Stimulated activated CD4-positive, alpha-beta T cell treated with anti-CD3 and anti-CD28 coated beads, Interleukin-12 subunit alpha, Interleukin-12 subunit beta, amount 100 ng/mL, for 4 hours (primary cell): Measurements from ENCODE around the gene PCDH9.

Source experiments
- DNase-seq: peaks from one replicate; pipeline ENCODE4 v3.0.0-alpha.2; 2020

PCDH9 gene

GRCh38 chr13:67229481-67230403 lies at the start of gene PCDH9:
TSS of gene PCDH9 (minus strand) at chr13:67230336. CDS start at chr13:67228440, 1,896 bp downstream.
- DNase-seq = no peak

GRCh38 chr13:67278235-67278634 lies 48.1 kb upstream of the PCDH9 start:
- no peak for DNase-seq

DNA sequence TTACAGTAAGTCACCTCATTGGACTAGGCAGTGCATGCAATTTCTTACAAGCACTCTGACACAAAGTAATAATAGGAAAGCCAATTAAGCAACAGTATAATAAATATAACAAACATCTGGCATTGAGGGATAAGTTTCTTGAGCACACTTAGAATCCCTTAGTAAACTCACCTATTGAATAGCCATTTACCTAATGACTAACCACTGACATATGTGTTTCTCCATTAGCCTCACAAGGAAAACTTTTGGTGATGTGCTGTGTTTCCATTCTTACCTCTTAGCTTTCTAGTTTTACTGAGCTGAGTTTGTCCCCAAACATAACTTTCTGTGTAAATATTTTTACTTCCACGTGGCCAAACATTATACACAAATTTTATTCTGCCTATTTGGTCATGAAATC lies 47.4 kb upstream of the PCDH9 start:
- DNase-seq = no peak

- no peak for DNase-seq
These were observed 45.3 kb upstream of the PCDH9 start for GRCh38 chr13:67275351-67275960.

DNA sequence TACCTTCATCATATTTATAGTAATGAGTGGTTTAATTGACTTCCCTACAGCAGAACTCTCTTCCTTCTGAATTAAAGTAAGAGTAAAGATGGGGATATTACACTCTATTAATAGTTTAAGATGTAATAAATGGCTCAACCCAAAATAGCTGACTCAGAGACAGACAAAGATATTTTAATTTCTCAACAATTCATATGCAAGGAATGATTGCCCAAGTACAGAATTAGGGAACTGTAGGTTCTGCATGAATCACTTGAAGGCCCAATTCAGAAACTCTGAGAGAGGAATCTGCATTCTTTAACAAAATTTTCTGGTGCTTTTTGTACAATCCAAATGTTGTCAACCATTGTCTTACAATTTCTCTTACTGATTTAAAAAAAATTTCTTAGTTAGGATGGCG lies 42.9 kb upstream of the PCDH9 start:
- DNase-seq = no peak

GRCh38 chr13:67267136-67267535 lies 37.0 kb upstream of the PCDH9 start:
- no peak for DNase-seq

DNA sequence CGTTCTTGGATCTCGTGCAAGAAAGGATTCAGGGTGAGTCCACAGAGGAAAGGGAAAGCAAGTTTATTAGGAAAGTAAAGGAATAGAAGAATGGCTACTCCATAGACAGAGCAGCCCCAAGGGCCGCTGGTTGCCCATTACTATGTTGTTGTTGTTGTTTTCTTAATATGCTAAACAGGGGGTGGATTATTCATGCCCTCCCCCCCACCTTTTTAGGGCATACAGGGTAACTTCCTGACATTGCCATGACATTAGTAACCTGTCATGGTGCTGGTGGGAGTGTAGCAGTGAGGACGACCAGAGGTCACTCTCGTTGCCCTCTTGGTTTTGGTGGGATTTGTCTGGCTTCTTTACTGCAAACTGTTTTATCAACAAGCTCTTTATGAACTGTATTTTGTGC lies 29.1 kb upstream of the PCDH9 start:
- no peak for DNase-seq

DNA sequence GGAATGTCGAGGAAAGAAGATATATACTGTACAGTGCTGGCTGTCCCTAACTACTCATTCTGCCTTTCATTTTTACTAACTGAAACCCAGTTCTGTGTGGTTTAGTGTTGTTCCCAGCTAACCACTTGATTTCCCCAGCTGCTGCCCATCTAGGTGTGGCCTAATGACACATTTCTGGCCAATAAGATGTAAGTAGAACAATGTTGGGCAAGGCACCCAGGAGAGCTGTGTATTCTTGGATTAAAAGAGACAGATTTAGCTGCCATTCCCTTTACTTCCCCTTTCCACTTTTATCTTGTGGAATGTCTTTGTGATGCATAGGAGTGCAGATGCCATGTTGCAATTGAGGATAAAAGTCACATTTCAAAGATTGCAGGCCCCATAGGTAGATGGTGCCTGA lies 28.3 kb upstream of the PCDH9 start:
- DNase-seq = no peak

DNA sequence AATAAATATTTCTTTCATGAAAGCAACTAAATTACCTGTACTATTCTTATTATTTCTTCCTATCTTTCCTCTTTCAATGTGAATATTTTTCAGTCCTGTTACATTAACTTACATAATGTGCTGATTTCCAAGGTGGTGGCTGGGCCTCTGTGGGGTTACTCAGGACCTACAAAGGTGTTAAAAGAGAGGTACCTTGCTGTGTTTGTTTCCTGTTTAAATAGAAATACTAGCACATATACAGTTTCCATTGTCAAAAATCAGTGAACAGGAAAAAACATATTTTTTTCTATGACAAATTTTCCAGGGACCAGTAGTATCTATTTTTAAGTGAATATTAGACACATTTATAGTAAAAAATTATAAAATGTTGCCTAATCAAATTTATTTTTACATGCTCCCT lies 8.7 kb upstream of the PCDH9 start:
- no peak for DNase-seq

- DNase-seq = no peak
These were observed 8.2 kb upstream of the PCDH9 start for GRCh38 chr13:67238277-67238859.

DNA sequence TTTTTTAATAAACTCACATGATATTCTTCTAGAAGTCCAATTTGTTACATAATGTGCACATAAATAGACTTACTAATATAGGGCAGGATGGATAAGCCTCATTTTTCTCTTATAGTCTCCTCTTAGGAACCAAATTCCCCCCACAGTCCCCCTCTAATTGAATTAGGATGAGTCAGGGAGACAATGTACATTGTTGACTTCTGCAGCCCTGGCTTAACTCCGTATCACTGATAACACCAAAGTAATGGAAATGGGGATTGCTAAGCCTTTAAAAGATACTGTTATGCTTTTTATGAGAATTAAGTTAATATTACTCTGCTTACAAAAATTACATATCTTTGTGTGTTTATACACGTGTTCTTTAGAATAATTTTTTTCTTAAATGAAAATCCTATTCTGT lies 5.1 kb upstream of the PCDH9 start:
- no peak for DNase-seq

DNA sequence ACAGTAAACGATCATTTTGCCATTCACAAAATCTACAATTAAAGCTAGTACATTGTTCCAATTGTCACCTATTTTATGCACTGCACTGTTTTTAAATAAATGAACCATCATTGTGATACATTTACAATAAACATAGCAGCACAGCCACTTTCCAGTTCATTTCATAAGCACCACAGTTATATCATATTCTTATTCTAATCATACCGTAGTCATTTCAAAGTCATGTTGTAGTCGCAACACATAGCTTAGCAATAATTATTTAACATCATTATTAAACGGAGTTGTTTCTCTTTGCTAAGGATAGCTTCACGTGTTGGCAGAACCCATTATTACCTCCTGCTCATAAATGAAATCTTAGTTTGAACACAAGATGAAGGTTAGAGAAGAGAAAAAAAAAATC lies 2.2 kb upstream of the PCDH9 start:
- DNase-seq = no peak

DNA sequence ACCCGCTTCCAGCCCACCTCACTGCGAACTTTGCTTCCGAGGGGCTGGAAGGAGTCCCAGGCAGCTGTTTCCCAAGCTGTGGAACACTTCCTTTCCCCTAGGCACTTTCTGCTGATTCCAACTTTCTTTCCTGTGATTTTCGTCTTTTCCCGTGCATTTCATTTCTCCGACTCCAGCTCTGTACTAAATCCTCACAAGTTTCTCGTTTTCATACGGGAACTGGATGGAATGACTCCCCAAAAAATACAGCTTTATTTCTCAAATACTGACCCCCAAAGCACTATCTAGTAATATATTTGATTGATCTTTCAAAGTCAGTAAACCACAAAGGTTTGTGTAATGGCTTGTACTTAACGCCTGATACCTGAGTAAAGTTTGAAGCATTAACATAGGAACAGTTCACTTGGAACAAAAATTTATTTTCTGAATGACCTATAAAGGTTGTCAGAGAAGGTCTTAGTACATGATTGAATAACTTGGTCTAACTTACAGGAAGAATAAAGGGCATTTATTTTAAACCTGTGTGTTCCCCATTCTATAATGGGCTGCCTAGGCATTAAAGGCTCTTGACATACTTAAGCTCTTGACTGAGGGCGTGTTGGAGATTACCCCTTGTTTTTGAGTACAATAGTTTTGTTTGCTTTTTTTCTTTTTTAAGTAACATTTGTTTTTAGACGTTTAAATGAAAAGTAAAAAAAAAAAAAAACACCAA lies 1.3 kb upstream of the PCDH9 start:
- no peak for DNase-seq

DNA sequence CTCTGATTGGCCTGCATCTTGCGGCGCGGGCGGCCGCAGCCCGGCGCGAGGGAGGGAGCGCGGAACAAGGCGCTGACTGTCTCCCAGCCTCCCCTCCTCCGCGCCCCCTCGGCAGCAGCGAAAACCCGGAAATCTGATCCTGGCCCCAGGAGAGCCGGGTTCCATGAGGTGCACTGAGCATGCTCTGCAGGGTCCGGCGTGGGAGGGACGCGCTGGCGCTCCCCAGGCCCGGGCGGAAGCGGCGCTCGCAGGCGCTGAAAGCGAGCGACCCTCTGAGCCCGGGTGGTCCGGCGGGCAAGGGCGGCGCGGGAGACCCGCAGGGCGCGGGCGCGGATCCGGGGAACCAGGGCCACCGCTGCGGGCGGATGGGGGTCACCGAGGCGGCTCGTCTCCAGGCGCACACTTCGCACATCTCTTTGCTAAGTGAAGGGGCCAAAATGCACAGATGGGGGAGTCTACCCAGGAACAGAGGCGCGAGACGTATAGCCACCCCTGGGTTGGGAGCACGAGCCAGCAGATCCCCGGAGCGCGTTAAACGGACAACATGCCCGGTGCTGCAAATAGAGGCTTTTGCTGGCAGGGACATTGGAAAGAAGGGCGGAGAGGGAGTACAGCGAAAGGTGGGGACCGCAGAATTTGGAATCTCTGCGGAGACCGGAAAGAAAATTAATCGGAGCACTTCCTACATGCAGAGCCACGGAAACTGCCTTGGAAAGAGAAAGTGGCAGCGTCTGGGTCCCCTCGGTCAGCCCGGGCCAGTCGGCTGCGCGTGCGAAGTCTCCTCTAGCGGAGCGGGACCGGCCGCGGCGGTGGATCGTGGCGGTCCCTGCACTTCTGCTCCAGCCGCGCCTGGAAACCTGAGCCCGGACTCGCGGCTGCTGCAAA lies 510 bp upstream of the PCDH9 start:
- DNase-seq = peak; percentile 86

DNA sequence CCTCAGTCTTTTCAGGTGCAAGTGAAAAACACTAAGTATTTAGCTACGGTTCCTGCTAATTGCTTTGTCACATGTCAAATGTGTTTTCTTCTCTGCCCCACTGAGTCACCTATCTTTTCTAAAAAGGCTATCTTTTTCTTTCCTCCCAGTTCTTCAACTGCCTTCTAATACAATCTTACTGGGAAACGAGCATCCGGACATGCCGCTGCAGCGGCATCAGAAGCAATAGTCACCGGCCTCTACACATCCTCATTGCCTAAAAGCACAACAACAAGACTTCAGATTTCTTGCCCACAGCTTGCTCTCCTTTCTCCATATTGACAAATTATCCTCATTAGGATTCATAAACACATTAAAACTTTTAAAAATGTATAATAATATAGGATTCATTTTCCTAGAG lies 1.2 kb downstream of the PCDH9 start:
- no peak for DNase-seq

- DNase-seq = no peak
These were observed 2.1 kb downstream of the PCDH9 start for GRCh38 chr13:67228031-67228430.

DNA sequence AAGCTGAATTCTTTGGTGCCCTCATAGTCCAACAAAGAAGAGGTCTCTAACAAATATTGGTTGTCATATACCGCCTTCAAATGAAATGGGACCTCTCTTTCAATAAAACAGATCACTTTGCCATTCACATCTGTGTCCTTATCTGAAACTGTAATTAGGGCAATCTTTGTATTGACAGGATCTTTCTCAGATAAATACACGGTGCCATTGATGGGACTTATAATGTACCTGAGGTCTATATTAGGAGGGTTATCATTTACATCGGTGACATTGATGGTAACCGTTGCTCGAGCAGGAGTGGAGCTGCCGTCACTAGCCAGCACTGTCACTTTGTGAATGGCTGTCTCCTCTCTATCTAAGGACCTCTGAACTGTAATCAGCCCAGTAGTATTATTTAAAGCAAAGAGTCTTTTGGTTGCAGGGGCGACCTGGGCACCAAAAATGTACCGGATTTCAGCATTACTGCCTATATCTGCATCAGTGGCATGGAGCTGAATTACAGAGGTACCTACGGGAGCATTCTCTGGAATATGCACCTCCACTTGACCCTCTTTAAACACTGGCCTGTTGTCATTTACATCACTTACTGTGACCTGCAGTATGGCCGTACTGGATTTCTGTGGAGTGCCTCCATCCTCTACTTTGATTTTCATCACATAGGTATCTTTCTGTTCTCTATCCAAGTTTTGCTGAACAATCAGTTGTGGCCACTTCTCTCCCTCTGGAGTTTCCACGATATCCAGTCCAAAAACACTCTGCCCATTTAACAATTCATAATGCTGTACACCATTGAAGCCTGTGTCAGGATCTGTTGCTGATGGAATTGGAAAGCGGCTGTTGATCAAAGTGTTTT lies 2.8 kb downstream of the PCDH9 start:
- no peak for DNase-seq

DNA sequence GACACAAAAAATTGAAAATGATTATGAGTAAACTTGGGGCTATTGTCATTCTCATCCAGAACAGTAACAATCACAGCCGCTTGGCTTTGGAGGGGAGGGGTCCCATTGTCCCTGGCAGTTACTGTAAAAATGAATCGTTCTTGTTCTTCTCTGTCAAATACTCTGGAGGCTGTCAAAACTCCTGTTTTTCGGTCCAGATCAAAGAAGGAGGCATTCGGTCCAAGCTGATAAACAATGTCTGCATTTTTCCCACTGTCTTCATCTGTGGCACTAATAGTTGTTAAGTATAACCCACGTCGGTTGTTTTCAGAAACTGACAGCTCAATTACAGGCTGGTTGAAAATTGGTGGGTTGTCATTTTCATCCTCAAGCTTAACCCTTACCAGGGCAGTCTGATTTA lies 3.4 kb downstream of the PCDH9 start:
- no peak for DNase-seq

DNA sequence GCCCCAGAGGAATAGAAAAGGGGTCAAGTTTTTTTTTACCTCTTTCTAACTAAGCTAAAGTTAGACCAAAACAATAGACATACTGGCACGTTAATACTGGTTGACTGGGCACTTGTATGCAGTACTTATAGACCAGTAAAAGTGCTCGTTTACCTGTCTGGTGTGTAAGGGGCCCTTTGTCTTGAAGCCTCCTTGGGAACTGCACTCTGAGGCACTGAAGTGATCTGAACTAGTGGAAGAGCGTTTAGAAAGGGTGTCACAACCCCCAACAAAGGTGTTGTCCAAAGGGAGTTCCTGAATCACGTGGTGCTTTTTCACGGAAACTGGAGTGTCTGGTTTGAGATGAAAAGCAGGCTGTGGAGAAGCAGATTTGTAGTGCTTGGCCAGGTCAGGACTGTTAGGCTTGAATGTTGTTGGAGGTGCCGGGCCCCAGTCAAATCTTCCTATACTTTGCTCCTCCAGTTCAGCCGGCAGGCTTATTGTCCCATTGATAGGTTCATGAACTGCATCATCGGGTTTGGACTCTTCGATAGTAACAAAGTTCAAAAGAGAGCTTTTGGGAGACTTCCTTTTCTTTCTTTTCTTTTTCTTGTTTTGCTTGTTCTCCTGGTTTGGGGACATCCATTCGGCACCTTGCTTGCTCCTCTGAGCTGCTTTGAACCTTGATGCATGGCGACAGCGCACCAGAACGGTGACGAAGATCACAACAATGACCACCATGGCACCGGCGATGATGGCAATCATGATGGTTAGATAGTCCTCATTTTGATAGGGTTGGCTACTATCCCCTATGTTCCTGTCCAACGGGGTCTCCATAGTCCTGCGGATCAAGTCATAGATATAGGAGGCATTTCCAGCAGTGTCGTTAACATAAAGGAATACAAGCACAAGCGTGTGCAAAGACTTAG lies 4.6 kb downstream of the PCDH9 start:
- no peak for DNase-seq

GRCh38 chr13:67224148-67224846 lies 5.8 kb downstream of the PCDH9 start:
- DNase-seq = peak; percentile 45
